Heart left ventricle (tissue), 16 donors: ENCODE data around the gene RIOX2. TPM values are rescaled to one million over a fixed set of nuclear protein-coding genes. Genes with fewer than 3 reads are reported as not detected.

Experiments used
- ATAC-seq, 4 donors: fragments of 200-7000 bp; cut with Tn5 transposase; one replicate each; pipeline ENCODE4 v1.9.1; 2020 to 2022; ENCODE audit warnings: moderate library complexity in 4 of 4, mild to moderate bottlenecking in 3 of 4, moderate number of reproducible peaks in 1 of 4
- DNase-seq, 5 donors: peaks; one replicate each; pipeline ENCODE4 v3.0.0-alpha.2; 2020
- H3K27ac ChIP-seq, 12 donors: fragments of 200-600 bp; sonication (generic) in 4 of 12; one replicate each; pipeline versions ENCODE4 v1.5.0 to v1.8.0; 2016 to 2022; ENCODE audit warnings: mild to moderate bottlenecking in 2 of 12
- H3K27me3 ChIP-seq, 9 donors: fragments of 200-600 bp; sonication (generic) in 2 of 9; one replicate each; pipeline versions ENCODE4 v1.5.1 to v1.8.0; 2016 to 2022; ENCODE audit warnings: mild to moderate bottlenecking in 3 of 9
- H3K36me3 ChIP-seq, 9 donors: fragments of 200-600 bp; sonication (generic) in 2 of 9; one replicate each; pipeline versions ENCODE4 v1.5.0 to v1.8.0; 2018 to 2022; ENCODE audit warnings: mild to moderate bottlenecking in 2 of 9
- H3K4me1 ChIP-seq, 12 donors: fragments of 200-600 bp; sonication (generic) in 4 of 12; one replicate each; pipeline versions ENCODE4 v1.5.0 to v1.8.0; 2016 to 2022; ENCODE audit warnings: mild to moderate bottlenecking in 3 of 12
- H3K4me3 ChIP-seq, 12 donors: fragments of 200-600 bp; sonication (generic) in 4 of 12; one replicate each; pipeline versions ENCODE4 v1.5.0 to v1.8.0; 2017 to 2022; ENCODE audit warnings: mild to moderate bottlenecking in 9 of 12, moderate library complexity in 4 of 12
- H3K9me3 ChIP-seq, 12 donors: fragments of 200-600 bp; sonication (generic) in 4 of 12; one replicate each; pipeline versions ENCODE4 v1.5.0 to v1.8.0; 2016 to 2022; ENCODE audit warnings: mild to moderate bottlenecking in 1 of 12
- CTCF ChIP-seq, 12 donors: fragments of 200-600 bp; sonication (generic) in 4 of 12; IDR thresholded peaks; one replicate each; pipeline versions ENCODE4 v1.5.0 to v1.8.0; 2018 to 2022; ENCODE audit warnings: antibody characterized with exemption in 12 of 12, mild to moderate bottlenecking in 5 of 12
- POLR2A ChIP-seq, 2 donors: fragments of 450-650 bp; IDR thresholded peaks; one replicate each; pipeline ENCODE4 v1.6.1; 2017; ENCODE audit warnings: antibody characterized with exemption in 2 of 2, mild to moderate bottlenecking in 2 of 2, moderate library complexity in 2 of 2
- WGBS, 4 donors: extraction: QIAGEN DNeasy Blood & Tissue Kit in 2 of 4; methylation state at CpG; one replicate each; pipeline versions ENCODE4 v1.1.5 to v1.1.7; 2013 to 2018; 5-methylcytosine and 5-hydroxymethylcytosine counted together
- intact Hi-C, 10 donors: fragments of 100-400 bp; cut with DNase I; formaldehyde crosslinking; loops; one replicate each; pipeline versions ENCODE4 v1.11.1 to v1.14.2; 2022
- polyA plus RNA-seq, 2 donors: library from polyadenylated mRNA; stranded (reverse); fragments of 200-250 nt; gene quantifications; one replicate each; pipeline ENCODE4 v1.2.3, GENCODE V29; 2013
- total RNA-seq, 9 donors: library from RNA; depleted of rRNA in 2 of 9; stranded (reverse); fragments of >200 nt in 2 of 9; fragmentation: NEBNext Ultra II Directional in 3 of 9; extraction: Animal tissue kit (Norgen Biotek cat#: 25700) in 3 of 9; gene quantifications; one replicate each; pipeline versions ENCODE4 v1.1.0 to v1.2.4, GENCODE V29; 2016 to 2023
- donor health status: ischemic (EF 13 %, LVEDD 7.1; RV severe dilation, severe dysfunction).
- donor health status: healthy with polysubstance abuse.
- donor health status: DM: no; HTN: yes; CAD: no.
- donor health status: DM: no; HTN: no; CAD: no.
- donor health status: ischemic (EF 25% LVEDD 6.9; RV normal size, moderate dysfunction).
- donor health status: ischemic (EF 25% LVEDD 5.7; RV mildly dilated, moderate dysfunction).
- donor health status: healthy.
- donor health status: DM: yes; HTN: yes; CAD: no.
- donor health status: ischemic (EF 35%, LVEDD 5.7; RV mildly dilated, moderate dysfunction).
- donor health status: nonischemic (EF 11% LVEDD 7.7; RV severe dilation, severe dysfunction).
- donor health status: DM: yes; HTN: yes; CAD: no.
- donor health status: PGD.
- donor health status: ischemic (EF 29% LVEDD 5.4; RV normal size, mild dysfunction).
- donor health status: nonischemic (EF 23%, LVEDD 6.1; RV moderate dilation, normal function).

Gene RIOX2
- total and polyA plus RNA-seq, 11 donors: 8.9 to 15.9 (median 12.1) TPM

- intact Hi-C loops: no loop called here
- ATAC-seq: no peak
- H3K4me3 ChIP-seq: no peak overlapping the region
- H3K9me3 ChIP-seq: no peaks in the 10 kb centered on the region
- H3K4me1 ChIP-seq: peaks cover 0 to 36% (median 4%) of the 10 kb centered on the region in 12 donors
- 89 to 95% (median 93%) methylated on average over 2 of the region's 2 CpGs for WGBS, 4 donors
- no peak overlapping the region for H3K27ac ChIP-seq
- DNase-seq: no peak
- peaks cover 0 to 73% (median 34%) of the 10 kb centered on the region in 9 donors for H3K36me3 ChIP-seq
- TF ChIP-seq POLR2A (IDR thresholded peaks at IDR 0.05): no peak
- no peak for TF ChIP-seq CTCF (IDR thresholded peaks at IDR 0.05)
- H3K27me3 ChIP-seq: no peaks in the 10 kb centered on the region
These were observed 13.8 kb downstream of the RIOX2 start for GRCh38 chr3:97958396-97958795.

- H3K36me3 ChIP-seq: peaks cover 0 to 79% (median 38%) of the 10 kb centered on the region in 9 donors
- TF ChIP-seq CTCF (IDR thresholded peaks at IDR 0.05): no peak
- TF ChIP-seq POLR2A (IDR thresholded peaks at IDR 0.05): no peak
- WGBS, 4 donors: 50 to 75% (median 67%) methylated on average over 8 of the region's 8 CpGs
- ATAC-seq (peak; percentile 37 to 75 (median 54)), DNase-seq (peak in 1 of 5 donors; percentile 14)
- peaks cover 0 to 30% (median 2%) of the 10 kb centered on the region in 12 donors for H3K4me1 ChIP-seq
- H3K4me3 ChIP-seq: no peak overlapping the region
- intact Hi-C loops: no loop called here
- H3K27ac ChIP-seq: no peak overlapping the region
- H3K27me3 ChIP-seq: no peaks in the 10 kb centered on the region
- no peaks in the 10 kb centered on the region for H3K9me3 ChIP-seq
These were observed 14.5 kb downstream of the RIOX2 start for GRCh38 chr3:97957617-97958311.

- H3K36me3 ChIP-seq: peaks cover 0 to 91% (median 51%) of the 10 kb centered on the region in 9 donors
- no peak for ATAC-seq
These were observed 16.2 kb downstream of the RIOX2 start for GRCh38 chr3:97956051-97956450.

More at GRCh38 chr3:97956051-97956450, 16.2 kb downstream of the RIOX2 start:
- Histone ChIP-seq H3K4me1 (peaks cover 0 to 19% (median 0%) of the 10 kb centered on the region in 12 donors), H3K4me3 (no peak overlapping the region), H3K27me3 (no peaks in the 10 kb centered on the region), H3K9me3 (no peaks in the 10 kb centered on the region), H3K27ac (no peak overlapping the region)
- TF ChIP-seq POLR2A (IDR thresholded peaks at IDR 0.05): no peak
- no peak for TF ChIP-seq CTCF (IDR thresholded peaks at IDR 0.05)
- intact Hi-C loops: no loop called here
- WGBS, 4 donors: 88 to 94% (median 92%) methylated on average over 3 of the region's 3 CpGs
- no peak for DNase-seq
